ENCODE data around the gene PDPN. TPM values are rescaled to one million over a fixed set of nuclear protein-coding genes. Genes with fewer than 3 reads are reported as not detected.
"Not testable (repeated sequence)": the region's sequence is repeated elsewhere in the genome, so short reads cannot be mapped to it uniquely, and the experiment has no call there.

The PDPN gene, protein sequence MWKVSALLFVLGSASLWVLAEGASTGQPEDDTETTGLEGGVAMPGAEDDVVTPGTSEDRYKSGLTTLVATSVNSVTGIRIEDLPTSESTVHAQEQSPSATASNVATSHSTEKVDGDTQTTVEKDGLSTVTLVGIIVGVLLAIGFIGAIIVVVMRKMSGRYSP
- polyA plus RNA-seq (ENCODE audit: insufficient read length) = 39.3 TPM

DNA sequence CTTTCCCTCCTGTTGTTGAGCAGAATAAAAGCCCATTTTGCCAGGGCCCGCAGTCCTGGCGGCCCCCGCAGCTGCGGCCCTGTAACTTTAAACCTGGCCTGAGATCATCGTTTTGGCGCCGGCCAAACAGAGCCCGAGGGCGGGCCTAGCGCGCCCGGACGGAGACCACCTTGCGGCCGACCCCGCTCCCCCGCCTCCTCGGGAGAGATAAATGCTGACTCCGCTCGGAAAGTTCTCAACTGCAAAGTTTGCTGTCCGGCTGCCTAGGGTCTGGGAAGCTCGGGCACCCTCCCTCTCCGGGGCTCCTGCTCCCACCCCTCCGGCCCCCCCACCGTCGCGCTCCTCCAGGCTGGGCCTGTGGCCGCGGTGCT lies at the start of gene PDPN:
PDPN (plus strand) TSS at position 238 of the 371 bp plus-strand sequence. CDS start 202 bp downstream, outside the sequence.
- no peak for DNase-seq (ENCODE audit: low read depth)

DNA sequence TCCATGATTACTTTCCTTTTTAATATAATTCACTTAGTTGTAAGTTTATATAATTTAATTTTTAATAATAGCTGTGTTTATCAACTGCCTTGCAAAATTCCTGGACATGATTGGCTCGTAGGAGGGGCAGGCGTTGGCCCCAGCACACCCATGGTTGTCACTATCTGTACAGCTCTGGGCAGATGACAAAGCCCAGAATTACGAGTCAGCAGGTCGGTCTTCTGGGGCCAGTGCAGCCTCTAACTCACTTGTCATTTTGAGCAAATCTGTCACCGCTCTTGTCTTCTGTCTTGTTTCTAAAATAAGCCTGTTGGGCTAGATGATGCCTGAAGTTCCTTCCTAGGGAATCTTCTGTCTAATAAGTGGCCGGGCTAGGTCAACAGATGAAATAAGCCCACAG lies 48.4 kb upstream of the PDPN start:
- DNase-seq (ENCODE audit: low read depth) = no peak

DNA sequence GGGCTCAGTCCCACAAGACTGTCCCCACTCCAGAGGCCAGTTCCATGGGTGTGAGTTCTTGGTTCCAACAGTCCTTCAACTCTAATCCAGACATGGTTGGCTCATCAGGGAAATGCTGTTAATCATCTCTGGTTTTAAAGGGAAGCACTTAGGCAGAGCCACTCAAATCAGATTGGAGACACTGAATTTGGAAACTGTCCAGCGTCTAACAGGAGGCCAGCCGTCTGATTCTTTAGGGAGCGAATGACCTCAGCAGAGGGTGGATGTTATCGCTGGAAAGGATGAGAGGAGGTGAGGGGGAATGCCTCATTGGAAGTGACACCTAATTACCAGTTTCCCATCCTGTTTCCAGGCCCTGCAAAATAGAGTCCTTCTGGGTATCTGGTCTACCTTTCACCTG lies 47.1 kb upstream of the PDPN start:
- no peak for DNase-seq (ENCODE audit: low read depth)

DNA sequence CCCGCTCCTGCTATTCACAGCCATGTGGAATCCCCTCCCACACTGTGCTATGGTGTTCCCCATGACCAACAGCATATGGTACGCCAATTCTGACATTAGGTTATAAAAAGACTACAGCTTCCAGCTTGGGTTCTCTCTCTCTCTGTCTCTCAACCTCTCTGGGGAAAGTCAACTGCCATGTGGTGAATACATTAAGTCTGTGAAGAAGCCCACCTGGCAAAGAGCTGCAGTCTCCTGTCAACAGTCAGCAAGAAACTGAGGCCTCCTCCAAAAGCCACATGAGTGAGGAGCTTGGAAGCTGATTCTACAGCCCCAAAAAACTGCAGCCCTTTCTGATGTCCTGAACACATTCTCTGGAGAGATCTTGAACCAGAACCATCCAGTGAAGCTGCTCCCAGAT lies 44.8 kb upstream of the PDPN start:
- no peak for DNase-seq (ENCODE audit: low read depth)

DNA sequence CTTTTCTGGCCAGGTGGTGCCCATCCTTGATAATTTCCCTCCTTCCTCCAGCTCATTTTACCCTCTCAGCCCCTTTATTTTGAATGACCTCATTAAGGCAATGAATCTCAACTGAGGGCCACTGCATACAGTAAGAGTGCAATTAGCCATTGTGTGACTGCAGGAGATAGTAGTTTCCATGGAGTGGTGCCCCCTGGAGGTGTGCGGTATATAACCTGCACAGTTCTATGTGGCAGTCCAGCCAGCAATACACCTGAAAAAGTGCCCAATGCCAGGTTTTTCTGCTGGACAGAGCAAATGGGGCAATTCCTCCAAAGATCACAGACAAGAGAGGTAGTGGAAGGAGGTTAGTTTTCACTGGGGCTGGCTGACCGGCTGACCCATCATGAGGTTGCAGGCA lies 43.9 kb upstream of the PDPN start:
- no peak for DNase-seq (ENCODE audit: low read depth)

DNA sequence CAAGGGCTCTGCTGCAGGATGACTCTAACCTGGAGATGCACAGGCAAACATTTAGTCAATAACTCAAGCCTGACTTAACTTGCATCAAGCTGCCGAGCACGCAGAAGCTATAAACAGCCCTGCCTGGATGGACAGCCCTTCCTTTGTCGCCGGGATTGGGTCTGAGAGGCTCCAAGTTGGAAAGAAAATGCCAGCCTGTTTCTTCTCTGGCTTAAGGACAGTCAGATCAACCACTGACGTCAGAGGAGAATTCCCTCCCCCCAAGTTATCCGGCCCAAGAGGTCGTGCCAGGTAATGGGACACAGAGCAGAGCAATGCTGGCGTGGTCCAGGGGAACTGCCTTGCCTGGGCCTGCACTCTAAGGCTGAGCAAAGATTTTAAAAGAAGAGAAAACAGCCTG lies 42.8 kb upstream of the PDPN start:
- no peak for DNase-seq (ENCODE audit: low read depth)

DNA sequence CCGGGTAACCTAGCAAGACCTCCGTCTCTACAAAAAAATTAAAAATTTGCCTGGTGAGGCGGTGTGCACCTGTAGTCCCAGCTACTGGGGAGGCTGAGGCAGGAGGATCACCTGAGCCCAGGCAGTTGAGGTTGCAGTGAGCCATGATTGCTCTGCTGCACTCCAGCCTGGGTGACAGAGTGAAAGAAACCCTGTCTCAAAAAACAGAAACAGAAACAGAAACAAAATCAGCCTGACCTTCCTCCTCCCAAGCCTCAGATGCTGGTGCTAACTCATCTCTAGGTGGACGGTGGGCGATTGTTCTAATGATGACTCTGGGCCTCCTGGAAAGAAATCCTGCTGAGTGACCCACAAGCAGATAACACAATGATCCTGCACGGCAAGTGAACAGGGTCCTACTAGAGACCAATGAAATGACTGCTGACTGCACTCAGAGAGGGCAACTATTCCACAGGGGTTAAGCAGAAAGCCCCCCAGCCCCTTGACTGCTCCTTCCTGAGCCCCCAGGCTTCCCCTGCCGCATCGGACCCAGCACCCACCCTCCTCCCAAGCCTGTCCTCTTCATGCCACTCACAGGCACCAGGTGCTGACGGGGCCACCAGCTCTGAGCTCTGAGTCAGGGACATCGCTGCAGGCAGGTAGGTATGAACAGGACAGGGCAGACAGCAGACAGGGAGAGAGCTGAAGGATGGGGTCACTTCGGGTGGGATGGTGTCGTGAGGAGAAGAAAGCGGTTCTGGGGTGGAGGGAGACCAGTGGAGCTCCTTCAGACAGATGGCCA lies 42.0 kb upstream of the PDPN start:
- DNase-seq (ENCODE audit: low read depth) = no peak

DNA sequence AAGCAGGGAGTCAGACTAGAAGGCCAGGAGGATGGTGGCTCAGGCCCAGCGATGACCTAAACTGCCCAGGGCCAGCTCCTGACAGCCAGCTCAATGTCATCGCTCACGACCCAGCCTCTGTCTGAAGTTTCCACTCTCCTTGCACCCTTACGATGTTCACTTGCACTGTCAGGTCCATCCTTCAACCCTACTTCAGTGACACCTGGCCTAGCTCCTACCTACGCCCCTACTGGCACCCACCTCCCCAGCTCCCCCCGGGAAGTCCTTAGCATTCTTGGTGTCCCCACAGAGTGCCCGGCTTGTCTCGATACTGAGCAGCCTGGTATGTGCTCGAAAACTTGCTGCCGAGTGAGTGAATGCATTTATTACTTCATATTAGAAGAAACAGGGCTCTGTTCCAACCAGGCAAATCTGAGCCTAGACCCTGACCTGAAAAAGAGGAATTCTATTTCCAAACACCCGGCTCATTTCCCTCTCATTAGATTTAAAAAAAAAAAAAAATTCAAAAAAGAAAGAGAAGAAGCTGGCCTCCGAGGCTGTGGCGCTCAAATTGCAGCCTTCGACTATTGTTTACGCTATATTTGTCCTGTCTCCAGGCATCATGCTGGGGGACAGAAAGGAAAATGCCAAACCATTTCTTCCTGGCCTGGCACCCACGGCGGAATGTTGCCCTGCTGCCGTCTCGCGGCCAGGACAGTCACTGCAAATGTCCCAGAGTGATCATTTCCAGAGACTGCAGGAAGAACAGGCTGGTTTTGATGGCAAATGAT lies 40.0 kb upstream of the PDPN start:
- no peak for DNase-seq (ENCODE audit: low read depth)

DNA sequence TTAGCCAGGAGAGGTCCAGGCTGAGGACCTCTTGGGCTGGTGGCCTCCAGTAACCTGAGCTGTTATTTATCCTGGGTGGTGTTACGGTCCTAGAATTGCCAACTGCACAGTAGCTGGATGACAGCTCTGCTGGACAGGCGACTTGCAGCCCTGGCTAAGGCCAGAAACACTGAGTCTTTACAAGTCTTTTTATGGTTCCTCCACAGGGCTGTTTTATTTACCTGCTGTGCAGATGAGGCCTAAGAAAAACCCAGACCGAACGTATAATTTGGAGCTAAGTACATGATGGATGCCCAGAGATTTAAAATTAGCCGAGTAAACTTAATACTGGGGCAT lies 39.4 kb upstream of the PDPN start:
- no peak for DNase-seq (ENCODE audit: low read depth)

DNA sequence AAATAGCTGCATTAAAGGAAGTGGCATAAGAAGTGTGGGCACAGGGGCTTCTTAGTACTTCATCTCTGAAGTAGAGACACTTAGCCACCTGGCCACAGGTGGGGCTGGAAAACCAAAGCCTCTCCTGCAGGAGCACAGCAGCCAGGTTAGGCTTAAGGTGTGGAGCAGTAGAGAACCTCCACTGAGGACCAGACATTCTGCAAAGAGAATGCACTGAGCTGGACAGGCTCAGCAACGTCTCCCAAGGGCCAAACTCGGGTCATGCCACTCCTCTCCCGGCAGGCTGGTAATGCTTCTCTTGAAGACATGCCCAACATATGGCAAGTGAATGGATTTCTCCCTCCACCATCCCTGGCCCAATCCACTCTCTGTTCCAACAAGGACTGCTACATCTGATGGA lies 36.8 kb upstream of the PDPN start:
- DNase-seq (ENCODE audit: low read depth) = no peak

DNA sequence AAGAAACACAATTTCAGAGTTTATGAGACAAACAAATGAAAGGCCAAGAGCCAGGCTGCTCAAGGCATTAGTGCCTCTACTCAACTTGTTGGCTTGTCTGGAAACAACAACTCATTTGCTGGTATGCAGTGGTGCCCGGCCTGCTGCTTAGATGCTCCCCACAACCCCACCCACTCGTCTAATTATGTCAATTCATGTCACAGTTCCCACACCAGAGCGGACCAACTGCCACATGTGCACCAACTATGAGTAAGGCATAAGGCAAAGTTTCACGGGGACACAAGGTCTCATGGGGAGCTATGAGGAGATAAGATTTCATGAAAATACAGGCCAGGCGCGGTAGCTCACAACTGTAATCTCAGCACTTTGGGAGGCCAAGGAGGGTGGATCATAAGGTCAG lies 35.4 kb upstream of the PDPN start:
- DNase-seq (ENCODE audit: low read depth) = no peak

DNA sequence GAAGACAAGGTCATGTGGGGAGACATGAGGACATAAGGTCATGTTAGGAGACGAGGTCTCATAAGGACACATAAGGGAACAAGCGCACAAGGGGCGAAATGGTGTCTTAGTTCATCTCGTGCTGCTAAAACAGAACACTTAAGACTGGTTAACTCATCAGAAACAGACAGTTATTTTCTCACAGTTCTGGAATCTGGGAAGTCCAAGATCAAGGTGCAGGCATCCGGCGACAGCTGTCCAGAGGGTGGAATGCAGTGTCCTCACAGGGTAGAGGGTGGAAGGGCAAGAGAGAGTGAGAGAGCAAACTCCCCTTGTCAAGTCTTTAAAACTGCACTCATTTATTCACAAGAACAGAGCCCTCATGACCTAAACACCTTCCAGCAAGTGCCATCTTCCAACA lies 34.6 kb upstream of the PDPN start:
- no peak for DNase-seq (ENCODE audit: low read depth)

DNA sequence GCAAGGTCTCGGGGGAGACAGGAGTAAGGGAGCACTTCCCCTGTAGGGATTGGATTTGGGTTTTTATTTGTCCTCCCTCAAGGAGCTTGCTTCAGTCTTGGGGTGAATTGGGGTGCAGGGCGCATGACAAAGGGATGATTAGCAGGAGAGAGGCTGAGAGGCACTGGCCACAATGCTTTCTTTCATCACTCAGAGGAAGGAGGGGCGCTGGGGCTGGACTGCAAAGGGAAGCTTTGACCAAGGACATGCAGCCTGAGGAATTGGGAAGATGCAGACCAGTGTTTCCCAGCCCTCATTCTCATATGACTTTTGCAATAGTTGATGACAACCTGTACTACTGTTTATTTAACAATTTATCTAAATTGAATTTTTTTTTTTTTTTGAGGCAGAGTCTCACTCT lies 34.1 kb upstream of the PDPN start:
- no peak for DNase-seq (ENCODE audit: low read depth)

DNA sequence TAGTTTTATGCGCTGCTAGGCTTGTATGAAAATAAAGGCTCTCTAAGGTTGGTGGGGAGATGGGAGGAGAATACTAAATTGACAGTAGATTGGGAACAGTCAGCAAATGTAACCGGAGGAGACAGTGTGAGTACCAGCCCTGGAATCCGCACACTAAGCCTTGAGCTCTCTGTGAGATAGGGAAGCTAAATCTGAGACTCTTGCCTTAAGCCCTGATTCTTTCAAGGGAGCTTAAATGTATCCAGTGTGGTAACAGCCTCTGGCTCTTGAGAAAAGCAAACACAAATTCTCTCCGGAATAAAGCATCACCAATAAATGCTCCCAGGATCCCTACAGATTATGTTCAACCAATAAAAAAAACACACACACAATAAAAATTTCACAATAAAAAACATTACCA lies 33.0 kb upstream of the PDPN start:
- no peak for DNase-seq (ENCODE audit: low read depth)

DNA sequence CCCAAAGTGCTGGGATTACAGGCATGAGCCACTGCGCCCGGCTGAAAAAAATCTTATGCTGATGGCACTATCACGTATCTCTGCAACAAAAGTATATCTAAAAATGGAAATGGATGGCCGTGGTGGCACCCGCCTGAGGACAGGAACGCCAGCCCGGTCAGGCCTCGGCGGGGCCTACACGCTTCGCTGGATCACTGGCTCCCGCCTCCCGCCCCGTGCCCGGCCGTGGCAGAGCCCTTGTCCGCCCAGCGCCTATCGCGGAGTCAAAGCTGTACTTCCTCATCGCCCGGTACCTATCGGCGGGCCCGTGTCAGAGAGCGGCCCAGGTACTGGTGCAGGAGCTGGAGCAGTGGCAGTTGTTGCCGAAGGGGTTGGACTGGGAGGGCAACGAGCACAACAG lies 28.8 kb upstream of the PDPN start:
- no peak for DNase-seq (ENCODE audit: low read depth)

DNA sequence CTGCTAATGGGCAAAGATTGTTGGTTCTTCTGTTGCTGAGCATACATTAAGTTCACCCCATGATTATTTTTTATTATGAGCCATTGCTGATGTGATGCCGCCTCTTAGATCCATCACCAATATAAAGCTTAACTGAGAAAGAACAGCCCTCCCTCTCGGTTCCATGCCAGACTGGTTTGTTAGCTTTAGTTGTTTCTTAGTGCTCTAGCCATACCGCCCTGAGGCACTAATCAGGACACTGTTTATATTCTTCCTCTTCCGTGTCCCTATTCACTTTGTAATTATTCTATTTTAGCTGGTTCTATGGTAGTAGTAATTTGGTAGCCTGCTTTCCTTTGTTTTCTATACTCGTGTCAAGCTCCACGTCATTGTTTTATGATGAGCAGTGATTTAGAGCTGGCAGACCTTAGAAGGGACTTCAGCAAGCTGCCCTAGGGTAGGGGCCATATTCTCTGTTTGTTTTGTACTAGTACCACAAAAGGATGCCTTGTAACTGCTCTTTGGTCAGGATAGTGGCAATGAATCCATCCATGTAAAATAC lies 27.3 kb upstream of the PDPN start:
- no peak for DNase-seq (ENCODE audit: low read depth)

DNA sequence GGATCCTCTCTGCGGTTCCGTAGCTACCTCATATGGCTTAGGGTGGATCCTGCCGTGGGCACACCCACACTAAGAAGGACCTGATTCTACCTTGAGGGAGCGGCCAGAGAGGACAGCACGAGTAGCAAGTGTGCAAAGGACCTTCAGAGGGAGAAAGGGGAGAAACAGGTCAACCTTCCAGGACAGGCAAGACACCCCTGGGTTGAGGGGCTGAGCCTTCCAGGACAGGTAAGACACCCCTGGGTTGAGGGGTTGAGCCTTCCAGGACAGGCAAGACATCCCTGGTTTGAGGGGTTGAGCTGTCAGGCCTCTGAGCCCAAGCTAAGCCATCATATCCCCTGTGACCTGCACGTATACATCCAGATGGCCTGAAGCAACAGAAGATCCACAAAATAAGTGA lies 23.1 kb upstream of the PDPN start:
- no peak for DNase-seq (ENCODE audit: low read depth)

DNA sequence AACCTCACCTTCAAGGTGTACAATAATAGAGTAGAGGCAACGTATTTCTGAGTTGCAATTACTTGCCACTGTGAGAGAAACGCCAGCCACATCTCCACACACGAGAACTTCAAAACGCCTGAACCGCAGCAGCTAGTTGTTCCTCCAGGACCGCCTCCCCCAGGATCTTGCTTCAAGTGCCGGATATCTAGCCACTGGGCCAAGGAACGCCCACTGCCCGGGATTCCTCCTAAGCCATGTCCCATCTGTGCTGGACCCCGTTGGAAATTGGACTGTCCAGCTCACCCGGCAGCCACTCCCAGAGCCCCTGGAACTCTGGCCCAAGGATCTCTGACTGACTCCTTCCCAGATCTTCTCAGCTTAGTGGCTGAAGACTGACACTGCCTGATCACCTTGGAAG lies 20.7 kb upstream of the PDPN start:
- not testable (repeated sequence) for DNase-seq (ENCODE audit: low read depth)

DNA sequence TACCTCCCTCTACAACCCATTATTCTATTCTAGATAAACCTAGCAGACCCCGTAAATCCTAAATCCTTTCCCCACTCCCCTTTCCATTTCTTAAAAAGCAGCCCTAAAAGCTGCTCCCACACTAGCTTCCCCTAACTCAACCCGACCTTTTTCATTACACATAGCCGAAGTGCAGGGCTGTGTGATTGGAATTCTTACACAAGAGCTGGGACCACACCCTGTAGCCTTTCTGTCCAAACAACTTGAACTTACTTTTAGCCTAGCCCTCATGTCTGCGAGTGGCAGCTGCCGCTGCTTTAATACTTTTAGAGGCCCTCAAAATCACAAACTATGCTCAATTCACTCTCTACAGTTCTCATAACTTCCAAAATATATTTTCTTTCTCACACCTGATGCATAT lies 19.6 kb upstream of the PDPN start:
- DNase-seq (ENCODE audit: low read depth) = no peak

DNA sequence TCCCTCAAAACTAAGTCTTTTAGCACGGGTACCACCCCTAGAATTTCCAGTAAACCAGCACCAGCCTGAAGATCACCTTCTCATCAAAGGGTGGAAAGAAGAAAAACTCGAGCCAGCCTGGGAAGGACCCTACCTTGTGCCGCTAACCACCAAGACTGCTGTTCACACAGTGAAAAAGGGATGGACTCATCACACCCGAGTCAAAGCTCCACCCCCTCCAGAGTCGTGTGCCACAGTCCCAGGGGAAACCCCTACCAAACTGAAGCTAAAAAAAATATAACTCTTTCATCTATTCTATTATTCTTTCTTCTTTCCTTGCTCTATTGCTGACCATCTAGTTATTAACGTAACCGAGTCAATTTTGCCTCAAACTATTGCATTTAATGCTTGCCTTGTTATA lies 13.2 kb upstream of the PDPN start:
- DNase-seq (ENCODE audit: low read depth) = not testable (repeated sequence)

DNA sequence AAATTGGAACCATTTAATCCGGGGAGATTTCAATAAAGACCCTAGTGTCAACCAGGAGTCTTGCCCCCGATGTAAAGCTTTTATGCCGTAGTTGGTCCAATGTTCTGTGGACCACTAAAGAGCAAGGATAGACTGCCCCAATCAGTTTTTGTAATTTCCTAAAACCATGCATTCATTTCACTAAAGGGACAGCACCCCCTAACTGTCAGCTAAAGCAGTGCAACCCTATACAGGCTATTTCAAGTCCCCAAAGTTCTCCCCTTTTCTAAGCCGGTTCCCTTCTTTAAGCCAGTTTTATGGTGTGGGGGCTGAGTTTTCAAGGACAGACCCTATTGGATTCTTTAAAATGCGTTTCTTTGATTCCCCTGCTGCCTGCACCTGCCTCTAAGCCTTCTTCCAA lies 12.7 kb upstream of the PDPN start:
- no peak for DNase-seq (ENCODE audit: low read depth)

DNA sequence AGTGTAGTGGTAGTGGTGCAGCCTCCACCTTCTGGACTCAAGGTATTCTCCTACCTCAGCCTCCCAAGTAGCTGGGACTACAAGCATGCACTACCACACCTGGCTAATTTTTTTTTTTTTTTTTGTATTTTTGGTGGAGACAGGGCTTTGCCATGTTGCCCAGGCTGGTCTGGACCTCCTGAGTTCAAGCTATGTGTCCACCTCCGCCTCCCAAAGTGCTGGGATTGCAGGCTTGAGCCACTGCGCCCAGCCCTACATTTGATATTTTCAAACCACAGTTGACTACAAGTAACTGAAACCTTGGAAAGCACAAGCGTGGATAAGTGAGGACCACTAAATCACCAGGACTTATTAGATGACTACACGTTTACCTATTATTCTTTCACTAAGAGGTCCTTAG lies 10.0 kb upstream of the PDPN start:
- DNase-seq (ENCODE audit: low read depth) = no peak

DNA sequence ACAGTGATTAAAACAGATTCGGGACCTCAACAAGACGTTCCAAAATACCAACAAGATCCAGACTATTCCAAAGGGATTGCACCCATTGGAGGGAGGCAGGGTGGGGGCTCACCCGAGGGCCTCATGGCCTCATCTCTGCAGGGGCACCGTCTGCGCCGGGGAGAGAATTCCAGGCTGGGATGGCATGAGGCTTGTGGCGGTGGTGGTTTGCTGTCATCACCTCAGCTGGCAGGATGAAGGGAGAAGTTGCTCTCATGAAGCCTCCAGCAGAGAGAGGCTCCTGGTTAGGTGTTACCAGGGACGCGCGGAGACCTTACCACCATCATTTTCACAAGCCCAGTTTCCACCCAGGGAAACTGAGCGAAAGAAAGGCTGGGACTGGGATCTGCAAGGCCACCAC lies 6.7 kb upstream of the PDPN start:
- DNase-seq (ENCODE audit: low read depth) = no peak
